ENCODE data around the gene BAIAP2.

DNA sequence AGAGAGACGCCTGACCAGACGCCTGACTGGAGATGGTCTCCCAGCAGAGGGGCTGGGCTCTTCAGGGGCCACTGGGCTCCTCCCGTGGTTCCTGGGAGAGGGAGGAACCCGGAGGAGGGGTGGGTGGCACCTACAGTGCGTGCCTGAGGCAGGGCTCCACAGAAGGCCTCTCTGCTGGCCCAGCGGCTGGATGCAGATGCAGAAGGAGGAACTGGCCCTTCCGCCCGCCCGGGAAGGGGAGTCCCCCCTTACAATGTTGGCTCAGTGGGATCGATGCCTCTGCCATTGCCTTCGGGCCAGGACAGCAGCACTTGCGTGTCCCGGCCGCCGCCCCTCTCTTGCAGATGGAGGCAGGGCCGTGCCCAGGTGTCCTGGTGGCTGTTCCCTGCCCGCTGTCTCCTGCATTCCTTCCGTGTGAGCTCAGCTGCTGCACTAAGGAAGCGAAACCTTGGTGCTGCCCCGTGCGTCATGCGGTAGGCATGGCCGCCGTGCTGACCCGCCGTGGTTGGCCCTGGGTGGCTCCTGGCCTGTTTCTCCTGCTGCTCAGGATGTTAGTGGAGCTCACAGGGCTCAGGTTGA is 15.1 kb downstream of the BAIAP2 start:
- TF ChIP-seq POLR2A (IDR thresholded peaks at IDR 0.05), result no peak
- TF ChIP-seq, protein P1, sequence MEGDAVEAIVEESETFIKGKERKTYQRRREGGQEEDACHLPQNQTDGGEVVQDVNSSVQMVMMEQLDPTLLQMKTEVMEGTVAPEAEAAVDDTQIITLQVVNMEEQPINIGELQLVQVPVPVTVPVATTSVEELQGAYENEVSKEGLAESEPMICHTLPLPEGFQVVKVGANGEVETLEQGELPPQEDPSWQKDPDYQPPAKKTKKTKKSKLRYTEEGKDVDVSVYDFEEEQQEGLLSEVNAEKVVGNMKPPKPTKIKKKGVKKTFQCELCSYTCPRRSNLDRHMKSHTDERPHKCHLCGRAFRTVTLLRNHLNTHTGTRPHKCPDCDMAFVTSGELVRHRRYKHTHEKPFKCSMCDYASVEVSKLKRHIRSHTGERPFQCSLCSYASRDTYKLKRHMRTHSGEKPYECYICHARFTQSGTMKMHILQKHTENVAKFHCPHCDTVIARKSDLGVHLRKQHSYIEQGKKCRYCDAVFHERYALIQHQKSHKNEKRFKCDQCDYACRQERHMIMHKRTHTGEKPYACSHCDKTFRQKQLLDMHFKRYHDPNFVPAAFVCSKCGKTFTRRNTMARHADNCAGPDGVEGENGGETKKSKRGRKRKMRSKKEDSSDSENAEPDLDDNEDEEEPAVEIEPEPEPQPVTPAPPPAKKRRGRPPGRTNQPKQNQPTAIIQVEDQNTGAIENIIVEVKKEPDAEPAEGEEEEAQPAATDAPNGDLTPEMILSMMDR (IDR thresholded peaks at IDR 0.05), result no peak
